GM23338 (cell line): ENCODE results near the gene ZNF804A. TPM values are rescaled to one million over a fixed set of nuclear protein-coding genes. Genes with fewer than 3 reads are reported as not detected.

ENCODE experiments used
- ATAC-seq: fragments of 200-7000 bp; cut with Tn5 transposase; 3 replicates; pipeline ENCODE4 v1.9.1; 2020
- DNase-seq: peaks from one replicate; pipeline ENCODE4 v3.0.0-alpha.2; 2015; ENCODE audit warnings: low spot score
- H2AFZ ChIP-seq: fragments of 200-600 bp; sonication (generic); 2 replicates; pipeline ENCODE4 v1.8.0; 2016; ENCODE audit warnings: antibody characterized with exemption, mild to moderate bottlenecking, moderate library complexity
- H3F3A ChIP-seq: fragments of 200-600 bp; sonication (generic); replicated peaks from 2 replicates; pipeline ENCODE4 v1.8.0; 2017; ENCODE audit warnings: antibody characterized with exemption, mixed run types, low read depth
- H3K27ac ChIP-seq: fragments of 200-600 bp; sonication (generic); 2 replicates; pipeline ENCODE4 v1.6.1; 2016; ENCODE audit warnings: low read depth
- H3K27me3 ChIP-seq: fragments of 200-600 bp; sonication (generic); 2 replicates; pipeline ENCODE4 v1.8.0; 2016; ENCODE audit warnings: mild to moderate bottlenecking, mixed run types, moderate library complexity; ENCODE audit not compliant: insufficient read depth
- H3K36me3 ChIP-seq: fragments of 200-600 bp; sonication (generic); 2 replicates; pipeline ENCODE4 v1.8.0; 2016; ENCODE audit warnings: mild to moderate bottlenecking; ENCODE audit not compliant: insufficient read depth
- H3K4me1 ChIP-seq: fragments of 200-600 bp; sonication (generic); 2 replicates; pipeline ENCODE4 v1.8.0; 2016; ENCODE audit warnings: mild to moderate bottlenecking, moderate library complexity; ENCODE audit not compliant: insufficient read depth
- H3K4me2 ChIP-seq: fragments of 200-600 bp; sonication (generic); 2 replicates; pipeline ENCODE4 v1.7.1; 2017; ENCODE audit warnings: mixed run types
- H3K4me3 ChIP-seq: fragments of 200-600 bp; sonication (generic); 2 replicates; pipeline ENCODE4 v1.6.1; 2016; ENCODE audit warnings: mixed run types
- H3K79me2 ChIP-seq: fragments of 200-600 bp; sonication (generic); replicated peaks from 2 replicates; pipeline ENCODE4 v1.8.0; 2017; ENCODE audit warnings: mild to moderate bottlenecking; ENCODE audit not compliant: insufficient read depth
- H3K9me2 ChIP-seq: fragments of 200-600 bp; sonication (generic); 2 replicates; pipeline ENCODE4 v1.8.0; 2017; ENCODE audit not compliant: insufficient read depth
- H4K20me1 ChIP-seq: fragments of 200-600 bp; sonication (generic); replicated peaks from 2 replicates; pipeline ENCODE4 v1.8.0; 2017; ENCODE audit warnings: mild to moderate bottlenecking; ENCODE audit not compliant: insufficient read depth
- H3K27ac Mint-ChIP-seq: 2 replicates; pipeline ENCODE4 v1.8.0; 2020; ENCODE audit warnings: inconsistent platforms, mild to moderate bottlenecking, moderate library complexity, mixed read lengths
- H3K27me3 Mint-ChIP-seq: 3 replicates; pipeline ENCODE4 v1.8.0; 2022; ENCODE audit warnings: low read depth, mild to moderate bottlenecking, moderate library complexity, mixed read lengths, inconsistent platforms; ENCODE audit not compliant: insufficient read depth, poor library complexity
- H3K36me3 Mint-ChIP-seq: 3 replicates; pipeline ENCODE4 v1.8.0; 2021; ENCODE audit warnings: low read depth, mild to moderate bottlenecking, inconsistent platforms, moderate library complexity, mixed read lengths
- H3K4me1 Mint-ChIP-seq: 3 replicates; pipeline ENCODE4 v1.8.0; 2020; ENCODE audit warnings: mild to moderate bottlenecking, inconsistent platforms, mixed read lengths
- H3K4me3 Mint-ChIP-seq: 3 replicates; pipeline ENCODE4 v1.8.0; 2021; ENCODE audit warnings: moderate library complexity, mild to moderate bottlenecking, inconsistent platforms, mixed read lengths
- H3K9me3 Mint-ChIP-seq: 3 replicates; pipeline ENCODE4 v1.8.0; 2020; ENCODE audit warnings: moderate library complexity, mild to moderate bottlenecking, inconsistent platforms, mixed read lengths
- CREB1 ChIP-seq: fragments of 250-450 bp; sonication (Bioruptor Pico); IDR thresholded peaks from 2 replicates; pipeline ENCODE4 v1.5.0; 2020; ENCODE audit warnings: low read depth, mild to moderate bottlenecking, moderate library complexity
- ETS1 ChIP-seq: IDR thresholded peaks from 2 replicates; pipeline ENCODE4 v1.6.1; 2016; ENCODE audit warnings: antibody characterized with exemption
- EZH2 ChIP-seq: fragments of 200-600 bp; sonication (generic); IDR thresholded peaks from one replicate; pipeline ENCODE4 v1.8.0; 2017; ENCODE audit warnings: antibody characterized with exemption, mild to moderate bottlenecking, low read depth; ENCODE audit not compliant: unreplicated experiment
- EZH2phosphoT487 ChIP-seq: fragments of 200-600 bp; sonication (generic); IDR thresholded peaks from one replicate; pipeline ENCODE4 v1.8.1; 2018; ENCODE audit warnings: antibody characterized with exemption; ENCODE audit not compliant: unreplicated experiment
- JUNB ChIP-seq: IDR thresholded peaks from one replicate; pipeline ENCODE4 v1.6.1; 2016; ENCODE audit warnings: antibody characterized with exemption; ENCODE audit not compliant: unreplicated experiment
- NANOG ChIP-seq: IDR thresholded peaks from 2 replicates; pipeline ENCODE4 v1.6.1; 2016; ENCODE audit warnings: antibody characterized with exemption, borderline replicate concordance
- REST ChIP-seq: IDR thresholded peaks from one replicate; pipeline ENCODE4 v1.6.1; 2018; ENCODE audit warnings: antibody characterized with exemption; ENCODE audit not compliant: unreplicated experiment
- STAT1 ChIP-seq: IDR thresholded peaks from one replicate; pipeline ENCODE4 v1.6.1; 2016; ENCODE audit warnings: antibody characterized with exemption; ENCODE audit not compliant: unreplicated experiment
- ZNF114 ChIP-seq: fragments of 250-450 bp; sonication (Bioruptor Pico); IDR thresholded peaks from 2 replicates; pipeline ENCODE4 v1.5.0; 2020; ENCODE audit warnings: mild to moderate bottlenecking, moderate library complexity
- ZNF462 ChIP-seq: fragments of 250-450 bp; sonication (Bioruptor Pico); IDR thresholded peaks from 2 replicates; pipeline ENCODE4 v1.5.0; 2020; ENCODE audit warnings: mild to moderate bottlenecking, moderate library complexity
- polyA plus RNA-seq: library from polyadenylated mRNA; unstranded; fragments of >200 nt; fragmentation: Nextera tagmentation; extraction: Ambion mirVana; gene quantifications from 2 replicates; pipeline ENCODE4 v1.2.1, GENCODE V29; 2016
- total RNA-seq: library from RNA; depleted of rRNA; stranded (reverse); fragments of >200 nt; shearing (Covaris generic); gene quantifications from 2 replicates; pipeline ENCODE4 v1.2.3, GENCODE V29; 2014

The ZNF804A gene
- total and polyA plus RNA-seq, 2 experiments from 2014 or later, result not detected

- no peak for TF ChIP-seq ZNF462 (CRISPR knock-in tag)
Measured at GRCh38 chr2:184730288-184730687, 132.0 kb downstream of the ZNF804A start (continued).

- Histone ChIP-seq H3K4me3 (no peak overlapping the region), H3K36me3 (no peaks in the 10 kb centered on the region), H3K4me1 (peaks cover 12% of the 10 kb centered on the region; the same call in 1 of the 2 replicates), H2AFZ (no peak overlapping the region), H3F3A (no peaks in the 10 kb centered on the region), H3K4me2 (0 out of 2 replicates have a peak overlapping the region, but pooled peaks have one; percentile 46), H3K79me2 (no peaks in the 10 kb centered on the region), H4K20me1 (no peaks in the 10 kb centered on the region), H3K27me3 (no peaks in the 10 kb centered on the region), H3K27ac (no peak overlapping the region), H3K9me2 (no peaks in the 10 kb centered on the region)
- H3K36me3 Mint-ChIP-seq, result no peaks in the 10 kb centered on the region
- H3K27ac Mint-ChIP-seq, result peak overlapping the region; percentile 2; the same call in 1 of the 2 replicates
- H3K4me3 Mint-ChIP-seq, result no peak overlapping the region
- ATAC-seq, result no peak
- no peak for DNase-seq
- H3K4me1 Mint-ChIP-seq, result peaks cover 15% of the 10 kb centered on the region
- no peaks in the 10 kb centered on the region for H3K27me3 Mint-ChIP-seq
- H3K9me3 Mint-ChIP-seq, result peaks cover 3% of the 10 kb centered on the region; the same call in 1 of the 3 replicates
- TF ChIP-seq EZH2phosphoT487, result no peak
- TF ChIP-seq STAT1, result no peak
- no peak for TF ChIP-seq EZH2
- no peak for TF ChIP-seq ETS1
- TF ChIP-seq ZNF114, result no peak
- no peak for TF ChIP-seq NANOG
- TF ChIP-seq REST, result no peak
- TF ChIP-seq JUNB, result no peak
- TF ChIP-seq CREB1 (CRISPR knock-in tag), result no peak
Measured at GRCh38 chr2:184734338-184734737, 136.0 kb downstream of the ZNF804A start.
